ENCODE measurements around the gene KDM6A. TPM values are rescaled to one million over a fixed set of nuclear protein-coding genes. Genes with fewer than 3 reads are reported as not detected.

Gene KDM6A
- total RNA-seq, 1 experiment from 2014 or later, result 42.8 TPM

DNA sequence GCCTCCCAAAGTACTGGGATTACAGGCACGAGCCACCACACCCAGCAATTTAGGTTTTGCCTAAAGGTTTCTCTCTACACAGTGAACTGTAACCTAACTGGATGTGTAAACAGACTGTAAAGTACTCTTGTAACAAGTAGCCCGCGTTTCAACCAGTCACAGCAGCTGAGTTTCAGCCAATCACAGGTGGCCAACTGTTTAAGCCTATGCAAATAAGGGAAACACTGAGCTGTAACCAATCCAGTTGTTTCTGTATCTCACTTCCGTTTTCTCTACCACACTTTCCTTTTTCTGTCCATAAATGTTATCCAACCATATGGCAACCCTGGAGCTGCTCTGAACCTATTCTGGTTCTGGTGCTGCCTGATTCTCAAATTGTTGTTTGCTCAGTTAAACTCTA lies 267.8 kb downstream of the KDM6A start:
- no peak overlapping the region for H4K5ac ChIP-seq (ENCODE audit: insufficient read length, low read depth, low read length)
- H2AFZ ChIP-seq (ENCODE audit: low read length), result no peak overlapping the region
- no peaks in the 10 kb centered on the region for H3K27me3 ChIP-seq (ENCODE audit: insufficient read depth, low read length)
- no peak overlapping the region for H3K23ac ChIP-seq (ENCODE audit: insufficient read length, low read depth, low read length)
- no peak overlapping the region for H3K14ac ChIP-seq (ENCODE audit: insufficient read depth, low read length)
- H3K18ac ChIP-seq (ENCODE audit: insufficient read length, low read depth, low read length), result no peak overlapping the region
- no peak for DNase-seq
- no peaks in the 10 kb centered on the region for H3K23me2 ChIP-seq (ENCODE audit: insufficient read length, low read depth, low read length, poor library complexity, severe bottlenecking)
- no peak overlapping the region for H3K56ac ChIP-seq (ENCODE audit: insufficient read length, low read depth, low read length)
- no peak overlapping the region for H2BK120ac ChIP-seq (ENCODE audit: low read depth, low read length, poor library complexity, severe bottlenecking)
- H3K79me1 ChIP-seq (ENCODE audit: insufficient read depth, low read depth, low read length, poor library complexity, severe bottlenecking), result no peaks in the 10 kb centered on the region
- no peak overlapping the region for H2BK15ac ChIP-seq (ENCODE audit: low read depth, low read length)
- no peak overlapping the region for H2AK5ac ChIP-seq (ENCODE audit: insufficient read length, low read length)
- TF ChIP-seq, protein P1, sequence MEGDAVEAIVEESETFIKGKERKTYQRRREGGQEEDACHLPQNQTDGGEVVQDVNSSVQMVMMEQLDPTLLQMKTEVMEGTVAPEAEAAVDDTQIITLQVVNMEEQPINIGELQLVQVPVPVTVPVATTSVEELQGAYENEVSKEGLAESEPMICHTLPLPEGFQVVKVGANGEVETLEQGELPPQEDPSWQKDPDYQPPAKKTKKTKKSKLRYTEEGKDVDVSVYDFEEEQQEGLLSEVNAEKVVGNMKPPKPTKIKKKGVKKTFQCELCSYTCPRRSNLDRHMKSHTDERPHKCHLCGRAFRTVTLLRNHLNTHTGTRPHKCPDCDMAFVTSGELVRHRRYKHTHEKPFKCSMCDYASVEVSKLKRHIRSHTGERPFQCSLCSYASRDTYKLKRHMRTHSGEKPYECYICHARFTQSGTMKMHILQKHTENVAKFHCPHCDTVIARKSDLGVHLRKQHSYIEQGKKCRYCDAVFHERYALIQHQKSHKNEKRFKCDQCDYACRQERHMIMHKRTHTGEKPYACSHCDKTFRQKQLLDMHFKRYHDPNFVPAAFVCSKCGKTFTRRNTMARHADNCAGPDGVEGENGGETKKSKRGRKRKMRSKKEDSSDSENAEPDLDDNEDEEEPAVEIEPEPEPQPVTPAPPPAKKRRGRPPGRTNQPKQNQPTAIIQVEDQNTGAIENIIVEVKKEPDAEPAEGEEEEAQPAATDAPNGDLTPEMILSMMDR (conservative IDR thresholded peaks at IDR 0.05), result no peak
- no peak overlapping the region for H4K8ac ChIP-seq (replicated peaks; ENCODE audit: insufficient read length, low read depth, low read length)
- WGBS (ENCODE audit: extremely low coverage, insufficient read length, low lambda C conversion rate), result no CpG with 5 or more reads among the region's 4 CpGs
- no peak overlapping the region for H4K91ac ChIP-seq (ENCODE audit: insufficient read length, low read depth, low read length)
- H3K9me3 Mint-ChIP-seq, result peaks cover 50 to 59% of the 10 kb centered on the region in 2 experiments
- no peaks in the 10 kb centered on the region for H4K20me1 ChIP-seq (ENCODE audit: control insufficient read depth, insufficient read depth, insufficient read length)
- H3K79me2 ChIP-seq (ENCODE audit: insufficient read depth, low read length), result no peaks in the 10 kb centered on the region
- H3K4me1 ChIP-seq (ENCODE audit: insufficient read depth, low read length), result no peaks in the 10 kb centered on the region
- H3K27ac Mint-ChIP-seq, result no peak overlapping the region
- no peak overlapping the region for H3K4me3 Mint-ChIP-seq
- no peak overlapping the region for H3K27ac ChIP-seq (ENCODE audit: insufficient read length, low read depth, low read length)
- no peak overlapping the region for H2BK20ac ChIP-seq (ENCODE audit: low read depth, low read length, poor library complexity, severe bottlenecking)
- H3T11ph ChIP-seq (ENCODE audit: low read length), result no peak overlapping the region
- H3K4me1 Mint-ChIP-seq, result no peaks in the 10 kb centered on the region
- H3K36me3 Mint-ChIP-seq (ENCODE audit: insufficient read depth in 1 of 3, low read depth in 3 of 3), result no peaks in the 10 kb centered on the region; a peak in 1 of 7 replicates
- H3K27me3 Mint-ChIP-seq (ENCODE audit: low read depth), result no peaks in the 10 kb centered on the region
- no peak overlapping the region for H3K4me2 ChIP-seq (ENCODE audit: insufficient read depth, insufficient read length, low read length)
- no peak overlapping the region for H3K4ac ChIP-seq (ENCODE audit: low read depth, low read length)
- H3K9me3 ChIP-seq (ENCODE audit: control insufficient read depth, low read depth, low read length), result peaks cover 32% of the 10 kb centered on the region
- H3K9ac ChIP-seq (ENCODE audit: extremely low read depth, insufficient read length, low read length), result no peak overlapping the region
- no peak overlapping the region for H2BK12ac ChIP-seq (ENCODE audit: insufficient read length, low read depth, low read length)
- H2BK5ac ChIP-seq (ENCODE audit: insufficient read length, low read length), result no peak overlapping the region
